Body of pancreas (tissue), 4 donors: ENCODE results near the gene CMC1.

Source experiments
- POLR2A ChIP-seq, 3 donors: fragments of 450-650 bp; IDR thresholded peaks; one replicate each; pipeline ENCODE4 v1.6.1; 2016; ENCODE audit warnings: antibody characterized with exemption in 3 of 3, mild to moderate bottlenecking in 2 of 3
- TF ChIP-seq, protein P1 (sequence below), 7 experiments: fragments of 450-650 bp in 4 of 7; fragments of 200-600 bp in 3 of 7; sonication (generic) in 3 of 7; IDR thresholded peaks; one replicate each; pipeline ENCODE4 v1.5.1; 2016 to 2019; ENCODE audit warnings: antibody characterized with exemption in 7 of 7

DNA sequence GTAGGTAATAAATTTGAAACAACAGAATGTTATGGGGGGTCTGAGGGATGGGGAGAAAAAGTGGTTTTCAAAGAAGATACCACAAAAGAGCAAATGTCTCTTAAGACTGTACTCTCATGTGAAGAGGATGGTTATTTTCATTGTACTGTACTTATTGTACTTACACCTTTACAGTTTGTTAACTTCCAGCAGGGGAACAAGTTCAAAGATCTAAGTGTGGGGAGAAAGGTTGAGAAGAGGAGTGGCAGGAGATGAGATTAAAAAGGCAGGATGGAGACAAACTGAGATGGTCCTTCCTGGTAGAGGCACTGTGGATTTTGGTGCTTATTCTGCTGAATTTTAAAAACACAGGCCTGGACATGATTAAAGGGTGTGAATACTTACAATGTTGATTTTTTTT, 101.7 kb downstream of the CMC1 start:
- TF ChIP-seq, protein P1, sequence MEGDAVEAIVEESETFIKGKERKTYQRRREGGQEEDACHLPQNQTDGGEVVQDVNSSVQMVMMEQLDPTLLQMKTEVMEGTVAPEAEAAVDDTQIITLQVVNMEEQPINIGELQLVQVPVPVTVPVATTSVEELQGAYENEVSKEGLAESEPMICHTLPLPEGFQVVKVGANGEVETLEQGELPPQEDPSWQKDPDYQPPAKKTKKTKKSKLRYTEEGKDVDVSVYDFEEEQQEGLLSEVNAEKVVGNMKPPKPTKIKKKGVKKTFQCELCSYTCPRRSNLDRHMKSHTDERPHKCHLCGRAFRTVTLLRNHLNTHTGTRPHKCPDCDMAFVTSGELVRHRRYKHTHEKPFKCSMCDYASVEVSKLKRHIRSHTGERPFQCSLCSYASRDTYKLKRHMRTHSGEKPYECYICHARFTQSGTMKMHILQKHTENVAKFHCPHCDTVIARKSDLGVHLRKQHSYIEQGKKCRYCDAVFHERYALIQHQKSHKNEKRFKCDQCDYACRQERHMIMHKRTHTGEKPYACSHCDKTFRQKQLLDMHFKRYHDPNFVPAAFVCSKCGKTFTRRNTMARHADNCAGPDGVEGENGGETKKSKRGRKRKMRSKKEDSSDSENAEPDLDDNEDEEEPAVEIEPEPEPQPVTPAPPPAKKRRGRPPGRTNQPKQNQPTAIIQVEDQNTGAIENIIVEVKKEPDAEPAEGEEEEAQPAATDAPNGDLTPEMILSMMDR (IDR thresholded peaks at IDR 0.05) = no peak
- no peak for TF ChIP-seq POLR2A (IDR thresholded peaks at IDR 0.05)
